HL-60 (cell line): Measurements from ENCODE around the gene POFUT1.
"Not testable (repeated sequence)": the region's sequence is repeated elsewhere in the genome, so short reads cannot be mapped to it uniquely, and the experiment has no call there.

ENCODE experiments used
- GABPA ChIP-seq: IDR thresholded peaks from 2 replicates; pipeline ENCODE4 v1.6.1; 2012; ENCODE audit warnings: low read depth
- POLR2AphosphoS5 ChIP-seq: IDR thresholded peaks from 2 replicates; pipeline ENCODE4 v1.6.1; 2012; ENCODE audit warnings: low read depth
- SPI1 ChIP-seq: IDR thresholded peaks from 2 replicates; pipeline ENCODE4 v1.6.1; 2012; ENCODE audit warnings: low read depth, mild to moderate bottlenecking, borderline replicate concordance
- TF ChIP-seq, protein P1 (sequence below): IDR thresholded peaks from one replicate; pipeline ENCODE4 v1.5.1; 2011; ENCODE audit warnings: low read length, control low read depth, inconsistent platforms; ENCODE audit not compliant: insufficient read depth

DNA sequence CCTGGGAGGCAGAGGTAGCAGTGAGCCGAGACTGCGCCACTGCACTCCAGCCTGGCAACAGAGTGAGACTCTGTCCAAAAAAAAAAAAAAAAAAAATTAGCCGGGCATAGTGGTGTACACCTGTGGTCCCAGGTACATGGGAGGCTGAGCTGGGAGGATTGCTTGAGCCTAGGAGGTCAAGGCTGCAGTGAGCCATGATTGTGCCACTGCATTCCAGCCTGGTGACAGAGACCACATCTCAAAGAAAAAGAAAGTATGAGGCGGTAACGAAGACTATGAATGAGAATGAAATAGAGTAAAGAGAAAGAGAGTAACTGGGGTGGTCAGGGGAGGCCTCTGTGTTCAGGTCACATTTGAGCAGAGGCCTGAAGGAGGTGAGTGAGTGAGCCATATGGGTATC, 38.5 kb downstream of the POFUT1 start:
- TF ChIP-seq, protein P1, sequence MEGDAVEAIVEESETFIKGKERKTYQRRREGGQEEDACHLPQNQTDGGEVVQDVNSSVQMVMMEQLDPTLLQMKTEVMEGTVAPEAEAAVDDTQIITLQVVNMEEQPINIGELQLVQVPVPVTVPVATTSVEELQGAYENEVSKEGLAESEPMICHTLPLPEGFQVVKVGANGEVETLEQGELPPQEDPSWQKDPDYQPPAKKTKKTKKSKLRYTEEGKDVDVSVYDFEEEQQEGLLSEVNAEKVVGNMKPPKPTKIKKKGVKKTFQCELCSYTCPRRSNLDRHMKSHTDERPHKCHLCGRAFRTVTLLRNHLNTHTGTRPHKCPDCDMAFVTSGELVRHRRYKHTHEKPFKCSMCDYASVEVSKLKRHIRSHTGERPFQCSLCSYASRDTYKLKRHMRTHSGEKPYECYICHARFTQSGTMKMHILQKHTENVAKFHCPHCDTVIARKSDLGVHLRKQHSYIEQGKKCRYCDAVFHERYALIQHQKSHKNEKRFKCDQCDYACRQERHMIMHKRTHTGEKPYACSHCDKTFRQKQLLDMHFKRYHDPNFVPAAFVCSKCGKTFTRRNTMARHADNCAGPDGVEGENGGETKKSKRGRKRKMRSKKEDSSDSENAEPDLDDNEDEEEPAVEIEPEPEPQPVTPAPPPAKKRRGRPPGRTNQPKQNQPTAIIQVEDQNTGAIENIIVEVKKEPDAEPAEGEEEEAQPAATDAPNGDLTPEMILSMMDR = not testable (repeated sequence)
- TF ChIP-seq GABPA, POLR2AphosphoS5, SPI1: not testable (repeated sequence)
